Thyroid gland (tissue), 4 donors: Measurements from ENCODE around the gene RIC1.

Experiments used
- CTCF ChIP-seq, 6 experiments: fragments of 200-600 bp in 3 of 6; fragments of 450-650 bp in 3 of 6; sonication (generic) in 3 of 6; IDR thresholded peaks; one replicate each; pipeline ENCODE4 v1.5.1; 2016 to 2019; ENCODE audit warnings: antibody characterized with exemption in 6 of 6, mild to moderate bottlenecking in 2 of 6, inconsistent platforms in 1 of 6, moderate library complexity in 1 of 6
- POLR2A ChIP-seq, 2 donors: fragments of 450-650 bp; IDR thresholded peaks; one replicate each; pipeline ENCODE4 v1.6.1; 2017; ENCODE audit warnings: antibody characterized with exemption in 2 of 2, mild to moderate bottlenecking in 2 of 2, moderate library complexity in 1 of 2

GRCh38 chr9:5646116-5646515 is 17.2 kb downstream of the RIC1 start:
- no peak for TF ChIP-seq CTCF (IDR thresholded peaks at IDR 0.05)
- TF ChIP-seq POLR2A (IDR thresholded peaks at IDR 0.05): no peak
